Endothelial cell of umbilical vein (primary cell): ENCODE results near the gene RNF138. TPM values are rescaled to one million over a fixed set of nuclear protein-coding genes. Genes with fewer than 3 reads are reported as not detected.

ENCODE experiments used
- BruUV-seq: library from RNA; stranded (reverse); fragments of 400-500 nt; replicated peaks from 2 replicates; lab custom pipeline; 2021; lab: Mats Ljungman, UMichigan
- CTCF ChIA-PET: fragments of 300-600, 350-600 bp; sonication (Branson Sonifier 250); formaldehyde crosslinking; loops from one replicate; lab custom pipeline; 2021; ENCODE audit warnings: antibody characterized with exemption, inconsistent platforms; lab: Charles Lee
- POLR2A ChIA-PET: fragments of 300-600, 350-600 bp; sonication (Branson Sonifier 250); formaldehyde crosslinking; loops from one replicate; lab custom pipeline; 2021; ENCODE audit warnings: antibody characterized with exemption, inconsistent platforms; lab: Charles Lee
- DNase-seq: peaks from one replicate; pipeline ENCODE4 v3.0.0-alpha.2; 2011; ENCODE audit warnings: low read depth, low spot score
- FAIRE-seq: peaks from 2 replicates; lab custom pipeline; 2011; peaks lifted over from hg19 to GRCh38; lab: Jason Lieb, UNC
- H2AFZ ChIP-seq: 2 replicates; pipeline ENCODE4 v1.6.0; 2012; ENCODE audit warnings: low read depth, low read length, control low read depth, inconsistent platforms
- H3K27ac ChIP-seq: 2 replicates; pipeline ENCODE4 v1.5.1; 2011; ENCODE audit warnings: low read depth, mild to moderate bottlenecking, control low read depth, low read length, moderate library complexity; ENCODE audit not compliant: insufficient read depth
- H3K27me3 ChIP-seq, 2 experiments: 2 replicates each; pipeline versions ENCODE4 v1.6.0 to v1.6.1; 2011; ENCODE audit warnings: low read length in 2 of 2, mixed read lengths in 1 of 2; ENCODE audit not compliant: control insufficient read depth in 2 of 2, insufficient read depth in 2 of 2
- H3K36me3 ChIP-seq, 2 experiments: 2 replicates in 1 of 2; 3 replicates in 1 of 2; pipeline ENCODE4 v1.5.1; 2011; ENCODE audit warnings: low read length in 2 of 2, mild to moderate bottlenecking in 1 of 2, moderate library complexity in 1 of 2; ENCODE audit not compliant: control insufficient read depth in 2 of 2, insufficient read depth in 2 of 2; ENCODE audit errors: extremely low read depth in 1 of 2
- H3K4me1 ChIP-seq: 3 replicates; pipeline ENCODE4 v1.5.1; 2011; ENCODE audit warnings: mild to moderate bottlenecking, low read length; ENCODE audit not compliant: control insufficient read depth, insufficient read depth; ENCODE audit errors: extremely low read depth
- H3K4me2 ChIP-seq: 2 replicates; pipeline ENCODE4 v1.6.1; 2011; ENCODE audit warnings: low read length, control low read depth, mixed read lengths; ENCODE audit not compliant: insufficient read depth
- H3K4me3 ChIP-seq, 3 experiments: fragments of 200-600 bp in 1 of 3; sonication (generic), shearing (Covaris generic) in 1 of 3; replicated peaks in 1 of 3; 2 replicates each; pipeline ENCODE4 v1.5.1; 2011 to 2016; ENCODE audit warnings: control low read depth in 3 of 3, low read length in 3 of 3, mild to moderate bottlenecking in 2 of 3, inconsistent platforms in 1 of 3, low read depth in 1 of 3, moderate library complexity in 1 of 3; ENCODE audit not compliant: insufficient read depth in 1 of 3
- H3K79me2 ChIP-seq: 2 replicates; pipeline ENCODE4 v1.6.0; 2012; ENCODE audit warnings: low read length, inconsistent platforms; ENCODE audit not compliant: control insufficient read depth, insufficient read depth
- H3K9ac ChIP-seq: replicated peaks from 2 replicates; pipeline ENCODE3; 2011; ENCODE audit warnings: low read length, control low read depth; ENCODE audit not compliant: insufficient read depth; ENCODE audit errors: extremely low read depth
- H3K9me1 ChIP-seq: replicated peaks from 3 replicates; pipeline ENCODE4 v1.6.0; 2011; ENCODE audit warnings: mild to moderate bottlenecking, low read length; ENCODE audit not compliant: control insufficient read depth, insufficient read depth; ENCODE audit errors: extremely low read depth
- H3K9me3 ChIP-seq: replicated peaks from 2 replicates; pipeline ENCODE4 v1.5.1; 2012; ENCODE audit warnings: low read length, inconsistent platforms; ENCODE audit not compliant: control insufficient read depth, insufficient read depth
- H4K20me1 ChIP-seq: replicated peaks from 2 replicates; pipeline ENCODE3; 2011; ENCODE audit warnings: mild to moderate bottlenecking, low read length; ENCODE audit not compliant: control insufficient read depth, insufficient read depth; ENCODE audit errors: extremely low read depth
- CTCF ChIP-seq, 2 donors: IDR thresholded peaks; 1 replicate in 1 of 2; 2 replicates in 1 of 2; pipeline ENCODE4 v1.5.1; 2011; ENCODE audit warnings: low read length in 2 of 2, mild to moderate bottlenecking in 2 of 2, moderate library complexity in 2 of 2, control low read depth in 1 of 2, inconsistent platforms in 1 of 2, low read depth in 1 of 2; ENCODE audit not compliant: insufficient read depth in 1 of 2; ENCODE audit errors: extremely low read depth in 1 of 2
- EZH2 ChIP-seq: IDR thresholded peaks from 2 replicates; pipeline ENCODE4 v1.6.1; 2012; ENCODE audit warnings: borderline replicate concordance, low read depth, mild to moderate bottlenecking, moderate library complexity, low read length, inconsistent platforms; ENCODE audit not compliant: severe bottlenecking
- FOS ChIP-seq: IDR thresholded peaks from 2 replicates; pipeline ENCODE4 v1.6.1; 2011; ENCODE audit warnings: mild to moderate bottlenecking, low read length, moderate library complexity, borderline replicate concordance; ENCODE audit not compliant: insufficient read depth
- GATA2 ChIP-seq: IDR thresholded peaks from 2 replicates; pipeline ENCODE4 v1.7.0; 2011; ENCODE audit warnings: low read depth, mild to moderate bottlenecking, moderate library complexity, mixed read lengths, low read length; ENCODE audit not compliant: insufficient read length, insufficient read depth
- JUN ChIP-seq: IDR thresholded peaks from 2 replicates; pipeline ENCODE4 v1.6.1; 2011; ENCODE audit warnings: borderline replicate concordance, low read depth; ENCODE audit not compliant: insufficient read length, insufficient read depth
- MAX ChIP-seq: IDR thresholded peaks from 2 replicates; pipeline ENCODE4 v1.6.1; 2011; ENCODE audit not compliant: insufficient read depth, insufficient read length
- MYC ChIP-seq: IDR thresholded peaks from one replicate; pipeline ENCODE4 v1.6.1; 2011; ENCODE audit warnings: mild to moderate bottlenecking, low read depth, low read length
- POLR2A ChIP-seq: IDR thresholded peaks from 2 replicates; pipeline ENCODE4 v1.6.1; 2012; ENCODE audit warnings: low read depth, mild to moderate bottlenecking, control low read depth, low read length
- POLR2AphosphoS5 ChIP-seq: IDR thresholded peaks from 2 replicates; pipeline ENCODE4 v1.6.1; 2012; ENCODE audit warnings: low read depth, mild to moderate bottlenecking, control low read depth, low read length, moderate library complexity; ENCODE audit not compliant: insufficient read depth
- dilution Hi-C: fragments of 300-500 bp; cut with MboI; formaldehyde crosslinking; loops from one replicate; pipeline ENCODE4 v1.15.0; 2019; ENCODE audit warnings: low sequenced_read_pairs; ENCODE audit not compliant: extremely low pct_ligation_motif_present
- intact Hi-C: fragments of 100-400 bp; cut with micrococcal nuclease; formaldehyde crosslinking; loops from one replicate; pipeline ENCODE4 v1.10.0; 2022
- polyA plus RNA-seq, 4 experiments: library from polyadenylated mRNA; depleted of rRNA in 3 of 4; stranded (reverse) in 3 of 4; unstranded in 1 of 4; fragments of >200 nt; gene quantifications; 2 replicates each; pipeline versions ENCODE4 v1.2.1 to v1.2.3, GENCODE V29; 2011 to 2012; ENCODE audit warnings: missing spikeins in 1 of 4
- total RNA-seq: library from RNA; stranded (reverse); gene quantifications from 2 replicates; pipeline ENCODE4 v1.2.3, GENCODE V29; 2021

The RNF138 gene
- total and polyA plus RNA-seq, 2 donors (not counting 3 experiments of a cell fraction or from before 2014, with no cell fraction given) = 14.7 to 24.6 TPM

DNA sequence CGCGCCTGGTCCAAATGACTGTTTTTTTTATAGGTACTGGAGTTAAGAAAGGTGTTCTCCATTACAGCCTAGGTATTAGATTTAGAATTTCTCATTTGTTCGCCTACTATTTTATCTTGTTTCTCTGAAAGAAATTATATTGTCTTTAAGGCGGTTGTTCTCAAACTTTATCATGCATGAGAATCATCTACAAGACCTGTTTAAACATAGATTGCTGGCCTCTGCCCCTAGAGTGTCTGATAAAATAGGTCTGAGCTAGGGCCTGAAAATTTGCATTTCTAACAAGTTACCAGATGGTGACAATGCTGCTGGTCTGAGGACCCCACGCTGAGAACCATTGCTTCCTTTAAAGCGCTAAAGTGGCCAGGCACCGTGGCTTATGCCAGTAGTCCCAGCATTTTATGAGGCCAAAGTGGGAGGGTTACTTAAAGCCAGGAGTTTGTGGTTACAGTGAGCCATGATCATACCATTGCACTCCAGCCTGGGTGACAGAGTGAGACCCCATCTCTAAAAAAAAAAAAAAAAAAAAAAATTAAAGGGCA lies 34.0 kb upstream of the RNF138 start:
- Histone ChIP-seq H3K9me1 (no peaks in the 10 kb centered on the region), H4K20me1 (no peaks in the 10 kb centered on the region), H3K27me3 (no peaks in the 10 kb centered on the region), H3K9me3 (no peaks in the 10 kb centered on the region), H2AFZ (no peak overlapping the region), H3K36me3 (no peaks in the 10 kb centered on the region), H3K27ac (no peak overlapping the region), H3K4me1 (no peaks in the 10 kb centered on the region), H3K9ac (no peak overlapping the region), H3K4me2 (no peak overlapping the region), H3K4me3 (no peak overlapping the region), H3K79me2 (no peaks in the 10 kb centered on the region)
- dilution Hi-C loops = no loop called here
- ChIA-PET POLR2A (no interaction called here), CTCF (no interaction called here)
- FAIRE-seq = no peak
- intact Hi-C loops = no loop called here
- DNase-seq = no peak
- no TSS peak for BruUV-seq
- TF ChIP-seq MAX (no peak), POLR2A (no peak), JUN (no peak), GATA2 (no peak), FOS (no peak), CTCF (IDR thresholded peaks at IDR 0.05; ENCODE audit: extremely low read depth in 1 of 2, insufficient read depth in 1 of 2, low read depth in 1 of 2, low read length in 2 of 2) (no peak), EZH2 (no peak), POLR2AphosphoS5 (no peak), MYC (no peak)
